Measurements from ENCODE around the gene B4GALT5.

The B4GALT5 gene

GRCh38 chr20:49610691-49611538 is 102.8 kb downstream of the B4GALT5 start:
- H3K4me3 ChIP-seq (ENCODE audit: low read depth, low read length), result no peak overlapping the region

GRCh38 chr20:49608752-49609670 is 104.7 kb downstream of the B4GALT5 start:
- no peak overlapping the region for H3K4me3 ChIP-seq (ENCODE audit: low read depth, low read length)

- no peak overlapping the region for H3K4me3 ChIP-seq (ENCODE audit: low read depth, low read length)
Observed at GRCh38 chr20:49607568-49607967, 106.1 kb downstream of the B4GALT5 start.

- H3K4me3 ChIP-seq (ENCODE audit: low read depth, low read length), result no peak overlapping the region
Observed at GRCh38 chr20:49603209-49603627, 110.5 kb downstream of the B4GALT5 start.

GRCh38 chr20:49602345-49603208 is 111.1 kb downstream of the B4GALT5 start:
- no peak overlapping the region for H3K4me3 ChIP-seq (ENCODE audit: low read depth, low read length)

- H3K4me3 ChIP-seq (ENCODE audit: low read depth, low read length), result no peak overlapping the region
Observed at GRCh38 chr20:49601153-49601924, 112.3 kb downstream of the B4GALT5 start.

GRCh38 chr20:49599746-49600113 is 113.9 kb downstream of the B4GALT5 start:
- H3K4me3 ChIP-seq (ENCODE audit: low read depth, low read length), result no peak overlapping the region

- no peak overlapping the region for H3K4me3 ChIP-seq (ENCODE audit: low read depth, low read length)
Observed at GRCh38 chr20:49597825-49598395, 115.8 kb downstream of the B4GALT5 start.

GRCh38 chr20:49595811-49596561 is 117.7 kb downstream of the B4GALT5 start:
- no peak overlapping the region for H3K4me3 ChIP-seq (ENCODE audit: low read depth, low read length)

- H3K4me3 ChIP-seq (ENCODE audit: low read depth, low read length), result no peak overlapping the region
Observed at GRCh38 chr20:49595346-49595745, 118.3 kb downstream of the B4GALT5 start.

GRCh38 chr20:49594931-49595315 is 118.8 kb downstream of the B4GALT5 start:
- H3K4me3 ChIP-seq (ENCODE audit: low read depth, low read length), result no peak overlapping the region

- H3K4me3 ChIP-seq (ENCODE audit: low read depth, low read length), result no peak overlapping the region
Observed at GRCh38 chr20:49594143-49594930, 119.3 kb downstream of the B4GALT5 start.

GRCh38 chr20:49593466-49594142 is 120.1 kb downstream of the B4GALT5 start:
- no peak overlapping the region for H3K4me3 ChIP-seq (ENCODE audit: low read depth, low read length)

GRCh38 chr20:49592120-49592519 is 121.6 kb downstream of the B4GALT5 start:
- no peak overlapping the region for H3K4me3 ChIP-seq (ENCODE audit: low read depth, low read length)

- H3K4me3 ChIP-seq (ENCODE audit: low read depth, low read length), result no peak overlapping the region
Observed at GRCh38 chr20:49591217-49591865, 122.3 kb downstream of the B4GALT5 start.

GRCh38 chr20:49590163-49591017 is 123.3 kb downstream of the B4GALT5 start:
- no peak overlapping the region for H3K4me3 ChIP-seq (ENCODE audit: low read depth, low read length)
